Liver (tissue), 3 donors: ENCODE measurements around the gene TMEM63B.

Experiments
- ATF3 ChIP-seq: IDR thresholded peaks from 2 replicates; pipeline ENCODE4 v1.6.1; 2016; ENCODE audit warnings: antibody characterized with exemption
- CTCF ChIP-seq: fragments of 150-350 bp; IDR thresholded peaks from 2 replicates; pipeline ENCODE4 v1.5.1; 2017; ENCODE audit warnings: improper control_type of control experiment, low read depth, low read length; ENCODE audit not compliant: missing input control
- EGR1 ChIP-seq, 2 donors: IDR thresholded peaks; 2 replicates each; pipeline ENCODE4 v1.6.1; 2016 to 2018; ENCODE audit warnings: antibody characterized with exemption in 2 of 2, low read depth in 2 of 2
- FOXA1 ChIP-seq: IDR thresholded peaks from 2 replicates; pipeline ENCODE4 v1.6.1; 2016; ENCODE audit warnings: antibody characterized with exemption
- FOXA2 ChIP-seq: IDR thresholded peaks from 2 replicates; pipeline ENCODE4 v1.6.1; 2016; ENCODE audit warnings: antibody characterized with exemption
- GABPA ChIP-seq, 2 donors: IDR thresholded peaks in 1 of 2; conservative IDR thresholded peaks in 1 of 2; 2 replicates each; pipeline ENCODE4 v1.6.1; 2016; ENCODE audit warnings: antibody characterized with exemption in 2 of 2, mild to moderate bottlenecking in 1 of 2, moderate library complexity in 1 of 2
- JUND ChIP-seq, 2 donors: IDR thresholded peaks; 2 replicates each; pipeline ENCODE4 v1.6.1; 2016; ENCODE audit warnings: antibody characterized with exemption in 2 of 2
- MAX ChIP-seq: IDR thresholded peaks from 2 replicates; pipeline ENCODE4 v1.6.1; 2016; ENCODE audit warnings: antibody characterized with exemption
- RAD21 ChIP-seq, 2 donors: IDR thresholded peaks; 2 replicates each; pipeline ENCODE4 v1.6.1; 2016; ENCODE audit warnings: antibody characterized with exemption in 2 of 2, mild to moderate bottlenecking in 2 of 2
- REST ChIP-seq: IDR thresholded peaks from 2 replicates; pipeline ENCODE4 v1.6.1; 2016; ENCODE audit warnings: antibody characterized with exemption, mild to moderate bottlenecking
- SP1 ChIP-seq: IDR thresholded peaks from 2 replicates; pipeline ENCODE4 v1.6.1; 2018; ENCODE audit warnings: antibody characterized with exemption, mild to moderate bottlenecking
- TAF1 ChIP-seq: conservative IDR thresholded peaks from 2 replicates; pipeline ENCODE4 v1.6.1; 2016; ENCODE audit warnings: antibody characterized with exemption, mild to moderate bottlenecking
- YY1 ChIP-seq: IDR thresholded peaks from 2 replicates; pipeline ENCODE4 v1.6.1; 2016; ENCODE audit warnings: antibody characterized with exemption, mild to moderate bottlenecking
- ZBTB33 ChIP-seq: IDR thresholded peaks from 2 replicates; pipeline ENCODE4 v1.6.1; 2016; ENCODE audit warnings: antibody characterized with exemption
- donor health status: healthy.
- donor health status: healthy.

- TF ChIP-seq CTCF, result no peak
- TF ChIP-seq EGR1 (IDR thresholded peaks at IDR 0.05; ENCODE audit: low read depth in 2 of 2), result no peak
- TF ChIP-seq JUND (IDR thresholded peaks at IDR 0.05), result peak in 1 of 2 donors; percentile 26
- TF ChIP-seq TAF1, result no peak
- no peak for TF ChIP-seq ATF3
- no peak for TF ChIP-seq FOXA1
- TF ChIP-seq REST, result no peak
- no peak for TF ChIP-seq RAD21 (IDR thresholded peaks at IDR 0.05)
- TF ChIP-seq ZBTB33, result no peak
- TF ChIP-seq YY1, result no peak
- no peak for TF ChIP-seq MAX
- TF ChIP-seq SP1, result no peak
- no peak for TF ChIP-seq FOXA2
- TF ChIP-seq GABPA (IDR thresholded peaks at IDR 0.05 in 1 of 2, conservative IDR thresholded peaks at IDR 0.05 in 1 of 2), result no peak
Observed at GRCh38 chr6:44179072-44179536, 51.8 kb downstream of the TMEM63B start.
